Tibial nerve (tissue), 4 donors: ENCODE measurements around the gene AGAP3.

Experiments
- CTCF ChIP-seq, 5 experiments: fragments of 200-600 bp in 3 of 5; fragments of 450-650 bp in 2 of 5; sonication (generic) in 3 of 5; IDR thresholded peaks; one replicate each; pipeline ENCODE4 v1.5.1; 2016 to 2019; ENCODE audit warnings: antibody characterized with exemption in 5 of 5, mild to moderate bottlenecking in 3 of 5, moderate library complexity in 2 of 5
- EP300 ChIP-seq, 2 donors: sonication (generic); formaldehyde crosslinking; IDR thresholded peaks; one replicate each; pipeline ENCODE4 v1.6.1; 2017; ENCODE audit warnings: antibody characterized with exemption in 2 of 2, mild to moderate bottlenecking in 1 of 2
- POLR2A ChIP-seq, 2 donors: fragments of 450-650 bp; IDR thresholded peaks; one replicate each; pipeline ENCODE4 v1.6.1; 2017; ENCODE audit warnings: antibody characterized with exemption in 2 of 2, mild to moderate bottlenecking in 2 of 2, moderate library complexity in 2 of 2

- TF ChIP-seq POLR2A (IDR thresholded peaks at IDR 0.05) (no peak), CTCF (IDR thresholded peaks at IDR 0.05) (no peak), EP300 (IDR thresholded peaks at IDR 0.05) (no peak)
These were observed 71.5 kb downstream of the AGAP3 start for GRCh38 chr7:151157645-151158329.
